Peyer's patch (tissue), 4 donors: ENCODE results near the gene RNF166. TPM values are rescaled to one million over a fixed set of nuclear protein-coding genes. Genes with fewer than 3 reads are reported as not detected.

Experiments
- DNase-seq, 3 donors: peaks; one replicate each; pipeline ENCODE4 v3.0.0-alpha.2; 2017 to 2019
- H3K27ac ChIP-seq, 4 donors: fragments of 200-600 bp; sonication (generic); one replicate each; pipeline ENCODE4 v1.5.1; 2016 to 2019
- H3K27me3 ChIP-seq, 2 donors: fragments of 200-600 bp; sonication (generic); one replicate each; pipeline ENCODE4 v1.5.1; 2019
- H3K36me3 ChIP-seq, 3 donors: fragments of 200-600 bp; sonication (generic); one replicate each; pipeline ENCODE4 v1.5.1; 2016 to 2019
- H3K4me1 ChIP-seq, 4 donors: fragments of 200-600 bp; sonication (generic); one replicate each; pipeline ENCODE4 v1.5.1; 2016 to 2019
- H3K4me3 ChIP-seq, 4 donors: fragments of 200-600 bp; sonication (generic); 1 replicate in 3 of 4; 2 replicates in 1 of 4; pipeline ENCODE4 v1.5.1; 2016 to 2019; ENCODE audit warnings: mild to moderate bottlenecking in 1 of 4
- H3K9me3 ChIP-seq, 4 donors: fragments of 200-600 bp; sonication (generic); one replicate each; pipeline ENCODE4 v1.5.1; 2016 to 2019; ENCODE audit warnings: mild to moderate bottlenecking in 1 of 4
- POLR2A ChIP-seq, 2 donors: fragments of 450-650 bp; IDR thresholded peaks; one replicate each; pipeline ENCODE4 v1.5.1; 2017; ENCODE audit warnings: antibody characterized with exemption in 2 of 2, mild to moderate bottlenecking in 2 of 2, moderate library complexity in 2 of 2
- total RNA-seq, 4 donors: library from RNA; depleted of rRNA; stranded (reverse); fragments of >200 nt; gene quantifications; one replicate each; pipeline ENCODE4 v1.1.0, GENCODE V29; 2016
- TF ChIP-seq, protein P1 (sequence below), 6 experiments: fragments of 450-650 bp in 4 of 6; fragments of 200-600 bp in 2 of 6; sonication (generic) in 1 of 6; IDR thresholded peaks; one replicate each; pipeline ENCODE4 v1.5.1; 2017 to 2019; ENCODE audit warnings: antibody characterized with exemption in 6 of 6, mild to moderate bottlenecking in 3 of 6, moderate library complexity in 1 of 6

Gene RNF166
- total RNA-seq, 4 donors from 2014 or later = 14.5 to 64.4 (median 23.1) TPM

DNA sequence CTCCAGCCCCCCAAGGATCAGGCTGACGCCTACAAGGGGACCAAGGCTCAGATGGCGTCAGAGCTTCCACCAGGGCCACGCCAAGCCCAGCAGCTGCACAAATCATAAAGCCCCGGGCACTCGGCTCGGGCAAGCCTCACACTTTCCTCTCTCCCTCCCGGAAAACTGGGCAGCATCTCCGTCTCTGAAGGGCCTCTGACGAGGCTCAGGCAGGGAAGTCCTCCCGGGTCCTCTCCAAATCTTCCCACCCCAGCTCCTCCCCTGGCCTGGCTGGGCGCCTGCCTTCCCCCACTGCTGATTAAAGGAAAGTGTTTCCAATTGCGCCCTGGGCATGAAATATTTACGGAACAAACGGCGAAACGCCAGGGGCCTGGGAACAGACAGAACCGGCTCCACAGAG, 40.3 kb upstream of the RNF166 start:
- Histone ChIP-seq H3K9me3 (no peaks in the 10 kb centered on the region), H3K27me3 (no peaks in the 10 kb centered on the region), H3K4me1 (peaks cover 0 to 37% (median 20%) of the 10 kb centered on the region in 4 donors), H3K4me3 (no peak overlapping the region), H3K27ac (peak overlapping the region in 2 of 4 donors; percentile 61 to 74), H3K36me3 (peaks cover 0 to 10% (median 0%) of the 10 kb centered on the region in 3 donors)
- TF ChIP-seq, protein P1, sequence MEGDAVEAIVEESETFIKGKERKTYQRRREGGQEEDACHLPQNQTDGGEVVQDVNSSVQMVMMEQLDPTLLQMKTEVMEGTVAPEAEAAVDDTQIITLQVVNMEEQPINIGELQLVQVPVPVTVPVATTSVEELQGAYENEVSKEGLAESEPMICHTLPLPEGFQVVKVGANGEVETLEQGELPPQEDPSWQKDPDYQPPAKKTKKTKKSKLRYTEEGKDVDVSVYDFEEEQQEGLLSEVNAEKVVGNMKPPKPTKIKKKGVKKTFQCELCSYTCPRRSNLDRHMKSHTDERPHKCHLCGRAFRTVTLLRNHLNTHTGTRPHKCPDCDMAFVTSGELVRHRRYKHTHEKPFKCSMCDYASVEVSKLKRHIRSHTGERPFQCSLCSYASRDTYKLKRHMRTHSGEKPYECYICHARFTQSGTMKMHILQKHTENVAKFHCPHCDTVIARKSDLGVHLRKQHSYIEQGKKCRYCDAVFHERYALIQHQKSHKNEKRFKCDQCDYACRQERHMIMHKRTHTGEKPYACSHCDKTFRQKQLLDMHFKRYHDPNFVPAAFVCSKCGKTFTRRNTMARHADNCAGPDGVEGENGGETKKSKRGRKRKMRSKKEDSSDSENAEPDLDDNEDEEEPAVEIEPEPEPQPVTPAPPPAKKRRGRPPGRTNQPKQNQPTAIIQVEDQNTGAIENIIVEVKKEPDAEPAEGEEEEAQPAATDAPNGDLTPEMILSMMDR (IDR thresholded peaks at IDR 0.05) = no peak
- TF ChIP-seq POLR2A (IDR thresholded peaks at IDR 0.05) = no peak
- DNase-seq = no peak

DNA sequence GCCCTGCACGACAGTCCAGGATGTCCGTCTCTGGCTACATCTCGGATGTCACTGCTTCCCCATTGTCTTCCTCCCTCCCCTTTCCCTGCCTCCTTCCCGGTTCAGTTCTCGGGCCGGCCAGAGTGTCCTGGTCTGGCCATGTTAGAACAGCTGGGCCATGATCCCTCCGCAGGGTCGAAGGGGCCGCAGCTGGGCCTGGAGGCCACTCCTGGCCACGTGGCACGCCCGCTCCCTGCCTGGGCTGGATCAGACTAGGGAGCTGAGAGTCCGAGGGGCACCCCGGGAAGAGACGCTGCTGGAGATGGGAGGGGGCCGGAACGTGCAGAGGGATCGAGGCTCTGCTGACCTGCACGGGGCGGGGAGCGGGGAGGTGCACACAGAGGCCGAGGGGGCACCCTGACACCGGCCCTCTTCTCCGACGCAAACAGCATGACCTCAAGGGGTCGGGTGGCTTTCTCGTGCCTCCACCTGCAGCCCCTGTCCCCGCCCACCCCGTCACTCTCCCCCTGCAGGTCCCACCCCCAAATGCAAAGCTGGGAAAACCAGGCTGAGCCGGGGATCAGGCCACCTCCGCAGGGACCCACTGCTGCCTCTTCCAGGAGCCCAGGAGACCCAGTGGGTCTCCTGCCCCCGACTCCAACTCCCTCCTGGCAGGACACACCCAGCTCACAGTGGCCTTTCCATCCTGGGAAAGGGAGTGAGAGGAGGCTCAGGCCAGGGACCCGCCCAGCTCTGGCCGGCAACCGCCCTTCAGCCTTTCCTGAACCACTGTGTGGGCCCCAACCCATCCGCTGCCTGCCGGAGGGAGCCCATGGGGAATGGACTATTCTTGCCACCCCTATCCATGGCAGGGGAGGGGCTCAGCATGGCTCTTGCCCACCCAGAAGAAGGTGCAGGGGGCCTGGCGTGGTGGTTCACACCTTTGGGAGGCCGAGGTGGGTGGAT, 38.6 kb upstream of the RNF166 start:
- DNase-seq = no peak
- Histone ChIP-seq H3K9me3 (no peaks in the 10 kb centered on the region), H3K27ac (peak overlapping the region in 1 of 4 donors; percentile 74), H3K27me3 (no peaks in the 10 kb centered on the region), H3K4me3 (no peak overlapping the region), H3K36me3 (peaks cover 0 to 18% (median 0%) of the 10 kb centered on the region in 3 donors), H3K4me1 (peaks cover 0 to 37% (median 20%) of the 10 kb centered on the region in 4 donors)
- TF ChIP-seq POLR2A (IDR thresholded peaks at IDR 0.05) = no peak

DNA sequence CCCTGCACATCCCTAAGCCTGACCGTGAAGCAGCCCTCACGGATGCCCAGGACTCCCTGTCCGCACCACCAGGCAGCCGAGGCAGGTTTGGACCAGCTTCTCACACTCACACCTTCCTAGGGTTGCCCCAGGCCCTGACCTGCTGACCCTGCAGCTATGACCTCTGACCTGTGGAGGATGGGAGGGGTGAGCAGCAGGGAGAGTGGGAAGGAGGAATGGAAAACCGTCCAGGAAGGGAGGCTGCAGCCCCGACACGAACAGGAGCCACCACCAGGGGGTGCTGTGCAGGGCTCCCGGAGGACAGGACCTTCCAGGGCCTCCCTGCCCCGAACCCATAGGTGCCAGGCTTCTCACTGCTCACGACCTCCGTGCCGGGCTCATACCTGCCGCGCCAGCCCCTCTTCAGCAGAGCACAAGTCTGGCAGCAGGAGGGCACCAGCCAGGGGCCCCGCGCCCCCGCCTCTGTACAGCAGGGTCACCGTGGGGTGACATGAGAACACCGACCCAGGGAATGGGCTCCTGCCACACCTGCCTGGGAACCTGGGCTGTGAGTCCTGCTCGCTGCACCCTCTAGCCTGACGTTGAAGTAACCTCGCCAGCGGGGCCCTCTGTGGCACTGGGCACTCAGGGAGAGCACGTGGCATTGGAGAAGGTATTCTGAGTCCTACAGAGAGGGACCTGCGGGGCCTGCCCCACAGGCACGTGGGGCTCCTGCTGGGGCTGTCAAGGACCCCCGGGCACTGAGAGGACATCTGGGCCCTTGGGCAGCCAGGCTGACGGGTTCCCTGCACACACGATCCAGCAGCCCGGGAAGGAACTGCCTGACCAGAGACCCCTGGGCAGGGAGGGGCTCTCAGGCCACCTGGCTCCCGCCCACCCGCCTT, 37.7 kb upstream of the RNF166 start:
- H3K4me1 ChIP-seq = peaks cover 0 to 37% (median 20%) of the 10 kb centered on the region in 4 donors
- peaks cover 0 to 18% (median 0%) of the 10 kb centered on the region in 3 donors for H3K36me3 ChIP-seq
- TF ChIP-seq POLR2A (IDR thresholded peaks at IDR 0.05) = no peak
- TF ChIP-seq, protein P1 (IDR thresholded peaks at IDR 0.05) = peak; percentile 82 to 92 (median 86)
- H3K4me3 ChIP-seq = no peak overlapping the region
- peak overlapping the region in 1 of 4 donors; percentile 31 for H3K27ac ChIP-seq
- peak; percentile 73 to 92 (median 88) for DNase-seq
- no peaks in the 10 kb centered on the region for H3K27me3 ChIP-seq
- H3K9me3 ChIP-seq = no peaks in the 10 kb centered on the region

DNA sequence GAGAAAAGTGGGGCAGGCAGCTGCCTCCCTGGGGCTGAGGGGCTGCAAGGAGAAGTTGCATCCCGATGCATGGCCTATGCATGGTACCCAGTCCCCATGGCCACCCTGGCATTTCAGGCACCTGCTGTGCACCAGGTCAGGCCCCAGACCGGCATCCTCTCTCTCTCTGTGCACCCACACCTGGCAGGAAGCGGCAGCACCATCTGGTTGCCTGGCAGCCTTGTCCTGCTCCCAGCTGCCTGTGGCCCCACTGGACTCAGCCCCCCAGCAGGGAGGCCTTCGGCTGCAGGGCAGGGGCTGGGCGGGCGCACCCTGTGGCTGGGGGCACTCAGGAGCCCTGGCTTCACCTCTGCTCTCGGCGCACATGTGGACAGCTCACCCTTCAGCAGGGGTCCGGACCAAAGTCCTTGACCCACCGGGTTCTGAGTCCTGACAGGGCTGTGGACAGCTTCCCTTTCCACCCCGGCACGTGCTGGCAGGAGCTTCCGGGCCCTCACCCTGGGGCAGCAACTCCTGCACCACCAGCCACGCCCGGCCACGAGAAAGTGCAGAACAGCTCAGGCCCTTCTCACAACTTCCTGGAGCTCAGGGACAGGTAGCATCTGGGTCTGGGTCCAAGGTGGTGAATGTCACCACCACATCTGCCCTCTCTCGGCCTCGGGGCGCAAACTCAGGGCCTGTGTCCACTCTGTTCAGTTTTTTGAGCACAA, 36.8 kb upstream of the RNF166 start:
- Histone ChIP-seq H3K36me3 (peaks cover 0 to 23% (median 0%) of the 10 kb centered on the region in 3 donors), H3K4me3 (no peak overlapping the region), H3K27me3 (no peaks in the 10 kb centered on the region), H3K4me1 (peaks cover 0 to 37% (median 20%) of the 10 kb centered on the region in 4 donors), H3K27ac (no peak overlapping the region), H3K9me3 (no peaks in the 10 kb centered on the region)
- DNase-seq = no peak
- no peak for TF ChIP-seq POLR2A (IDR thresholded peaks at IDR 0.05)
- TF ChIP-seq, protein P1 (IDR thresholded peaks at IDR 0.05) = no peak

DNA sequence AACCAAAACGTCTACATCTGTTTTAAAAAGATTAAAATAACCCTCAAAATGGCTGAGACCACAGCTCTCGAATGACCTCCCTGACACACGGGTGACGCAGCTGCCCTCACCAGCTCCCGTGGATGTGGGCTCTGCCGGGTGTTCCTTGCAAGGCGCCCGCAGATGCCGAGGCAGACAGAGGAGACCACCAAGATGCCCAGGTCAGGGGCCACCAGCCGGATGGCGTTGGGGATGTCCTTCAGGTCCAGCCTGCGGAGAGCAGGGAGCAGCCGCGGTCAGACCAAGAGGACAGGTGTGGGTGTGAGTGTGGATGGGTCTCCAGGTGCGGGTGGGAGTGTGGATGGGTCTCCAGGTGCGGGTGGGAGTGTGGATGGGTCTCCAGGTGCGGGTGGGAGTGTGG, 35.2 kb upstream of the RNF166 start:
- TF ChIP-seq POLR2A (IDR thresholded peaks at IDR 0.05) = no peak
- TF ChIP-seq, protein P1 (IDR thresholded peaks at IDR 0.05) = no peak
- no peaks in the 10 kb centered on the region for H3K9me3 ChIP-seq
- DNase-seq = no peak
- H3K4me1 ChIP-seq = peaks cover 0 to 33% (median 23%) of the 10 kb centered on the region in 4 donors
- peaks cover 0 to 33% (median 0%) of the 10 kb centered on the region in 3 donors for H3K36me3 ChIP-seq
- H3K4me3 ChIP-seq = no peak overlapping the region
- H3K27ac ChIP-seq = no peak overlapping the region
- H3K27me3 ChIP-seq = no peaks in the 10 kb centered on the region
